HFFc6 (cell line): ENCODE data around the gene TXNRD2. TPM values are rescaled to one million over a fixed set of nuclear protein-coding genes. Genes with fewer than 3 reads are reported as not detected.

Experiments used
- DNase-seq: peaks from one replicate; pipeline ENCODE4 v3.0.0-alpha.2; 2018
- H3K27ac Mint-ChIP-seq: 2 replicates; pipeline ENCODE4 v1.8.0; 2020; ENCODE audit warnings: mild to moderate bottlenecking, mixed read lengths
- H3K27me3 Mint-ChIP-seq: 2 replicates; pipeline ENCODE4 v1.8.0; 2021; ENCODE audit warnings: mild to moderate bottlenecking, moderate library complexity, mixed read lengths; ENCODE audit not compliant: insufficient read depth
- H3K36me3 Mint-ChIP-seq: 2 replicates; pipeline ENCODE4 v1.8.0; 2021; ENCODE audit warnings: low read depth, mixed read lengths
- H3K4me1 Mint-ChIP-seq: 2 replicates; pipeline ENCODE4 v1.8.0; 2020; ENCODE audit warnings: low read depth, mixed read lengths
- H3K4me3 Mint-ChIP-seq: 2 replicates; pipeline ENCODE4 v1.8.0; 2020; ENCODE audit warnings: mild to moderate bottlenecking, moderate library complexity, mixed read lengths
- H3K9me3 Mint-ChIP-seq: 2 replicates; pipeline ENCODE4 v1.8.0; 2020; ENCODE audit warnings: mild to moderate bottlenecking, mixed read lengths
- total RNA-seq, 6 experiments: library from RNA; stranded (reverse); fragmentation: NEBNext Ultra II Directional; extraction: Animal tissue kit (Norgen Biotek cat#: 25700); gene quantifications; 2 replicates in 1 of 6; 3 replicates in 5 of 6; pipeline ENCODE4 v1.2.3, GENCODE V29; 2021
- TF ChIP-seq, protein P1 (sequence below): fragments of 200-600 bp; sonication (generic); IDR thresholded peaks from 2 replicates; pipeline ENCODE4 v1.5.0; 2021; ENCODE audit warnings: antibody characterized with exemption, mild to moderate bottlenecking

Gene TXNRD2
- total RNA-seq, 6 experiments from 2014 or later, result 24.8 to 30.6 (median 28.3) TPM

DNA sequence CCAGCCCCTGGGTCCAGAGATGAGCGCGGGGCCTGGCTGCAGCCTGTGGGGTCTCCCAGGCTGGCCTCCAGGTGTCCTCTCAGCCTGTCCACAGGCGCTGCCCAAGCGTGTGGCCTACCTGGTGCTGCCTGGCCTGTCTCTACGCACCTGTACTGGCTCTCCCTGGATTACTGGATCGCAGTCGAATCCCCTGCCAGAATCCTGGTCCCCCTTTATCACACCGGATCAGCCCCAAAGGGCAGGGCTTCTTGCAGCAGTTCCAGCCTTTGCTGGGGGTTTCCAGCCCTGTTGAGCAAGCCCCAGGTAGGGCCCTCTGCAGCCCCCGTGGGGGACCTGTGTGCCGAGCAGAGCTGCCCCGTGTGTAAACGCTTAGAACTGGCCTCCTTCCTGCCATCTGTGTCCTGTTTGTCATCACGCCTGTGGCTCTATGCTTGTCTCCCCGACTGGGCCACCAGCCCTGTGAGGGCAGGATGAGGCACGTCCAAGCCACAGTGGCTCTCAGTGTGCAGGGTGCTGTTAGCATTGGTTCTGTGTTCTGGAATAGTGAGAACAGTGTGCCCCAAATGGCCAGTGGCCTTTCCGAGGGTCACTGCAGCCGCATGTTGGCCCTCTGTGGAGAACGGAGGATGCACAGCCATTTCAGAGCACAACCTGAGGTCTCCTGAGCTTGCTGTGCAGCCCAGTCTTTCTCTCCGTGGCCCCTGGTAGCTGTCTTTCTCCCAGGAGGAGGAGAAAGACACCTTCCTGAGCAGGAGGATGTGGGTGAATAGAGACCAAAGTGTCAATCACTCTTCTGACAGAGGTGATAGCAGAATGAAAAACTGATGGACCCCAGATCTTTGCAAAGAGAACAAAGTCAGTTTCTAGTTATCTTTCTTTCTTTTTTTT is 13.9 kb upstream of the TXNRD2 start:
- DNase-seq, result no peak

DNA sequence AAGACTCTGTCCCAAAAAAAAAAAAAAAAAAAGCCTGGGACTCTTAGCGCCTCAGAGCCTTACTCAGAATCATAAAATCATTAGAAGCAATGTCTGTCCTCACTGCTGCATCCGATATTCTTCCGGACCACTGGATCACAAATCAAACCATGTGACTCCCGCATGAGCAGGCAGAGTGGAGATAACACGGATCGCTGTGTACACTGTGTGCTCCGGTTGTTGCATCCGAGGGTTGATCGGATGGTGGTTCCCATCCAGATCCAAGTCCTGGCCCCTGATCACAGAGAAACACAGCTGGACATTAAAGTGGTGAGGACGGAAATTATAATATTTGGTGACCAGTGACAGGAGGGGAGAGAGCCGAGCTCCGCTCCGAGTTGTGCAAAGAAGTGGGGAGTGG is 9.7 kb upstream of the TXNRD2 start:
- TF ChIP-seq, protein P1, sequence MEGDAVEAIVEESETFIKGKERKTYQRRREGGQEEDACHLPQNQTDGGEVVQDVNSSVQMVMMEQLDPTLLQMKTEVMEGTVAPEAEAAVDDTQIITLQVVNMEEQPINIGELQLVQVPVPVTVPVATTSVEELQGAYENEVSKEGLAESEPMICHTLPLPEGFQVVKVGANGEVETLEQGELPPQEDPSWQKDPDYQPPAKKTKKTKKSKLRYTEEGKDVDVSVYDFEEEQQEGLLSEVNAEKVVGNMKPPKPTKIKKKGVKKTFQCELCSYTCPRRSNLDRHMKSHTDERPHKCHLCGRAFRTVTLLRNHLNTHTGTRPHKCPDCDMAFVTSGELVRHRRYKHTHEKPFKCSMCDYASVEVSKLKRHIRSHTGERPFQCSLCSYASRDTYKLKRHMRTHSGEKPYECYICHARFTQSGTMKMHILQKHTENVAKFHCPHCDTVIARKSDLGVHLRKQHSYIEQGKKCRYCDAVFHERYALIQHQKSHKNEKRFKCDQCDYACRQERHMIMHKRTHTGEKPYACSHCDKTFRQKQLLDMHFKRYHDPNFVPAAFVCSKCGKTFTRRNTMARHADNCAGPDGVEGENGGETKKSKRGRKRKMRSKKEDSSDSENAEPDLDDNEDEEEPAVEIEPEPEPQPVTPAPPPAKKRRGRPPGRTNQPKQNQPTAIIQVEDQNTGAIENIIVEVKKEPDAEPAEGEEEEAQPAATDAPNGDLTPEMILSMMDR, result no peak
- no peaks in the 10 kb centered on the region for H3K9me3 Mint-ChIP-seq
- peaks cover 52% of the 10 kb centered on the region for H3K4me1 Mint-ChIP-seq
- peaks cover 14% of the 10 kb centered on the region for H3K36me3 Mint-ChIP-seq
- peaks cover 4% of the 10 kb centered on the region for H3K27me3 Mint-ChIP-seq
- H3K4me3 Mint-ChIP-seq, result no peak overlapping the region
- H3K27ac Mint-ChIP-seq, result peak overlapping the region; percentile 16
- DNase-seq, result no peak

More for the DNA sequence above, 13.9 kb upstream of the TXNRD2 start:
- Mint-ChIP-seq H3K36me3 (peaks cover 10% of the 10 kb centered on the region), H3K9me3 (no peaks in the 10 kb centered on the region), H3K27ac (no peak overlapping the region; the same call in 1 of the 2 replicates), H3K4me1 (peaks cover 19% of the 10 kb centered on the region), H3K4me3 (no peak overlapping the region), H3K27me3 (peaks cover 2% of the 10 kb centered on the region; the same call in 1 of the 2 replicates)
- TF ChIP-seq, protein P1, result no peak

DNA sequence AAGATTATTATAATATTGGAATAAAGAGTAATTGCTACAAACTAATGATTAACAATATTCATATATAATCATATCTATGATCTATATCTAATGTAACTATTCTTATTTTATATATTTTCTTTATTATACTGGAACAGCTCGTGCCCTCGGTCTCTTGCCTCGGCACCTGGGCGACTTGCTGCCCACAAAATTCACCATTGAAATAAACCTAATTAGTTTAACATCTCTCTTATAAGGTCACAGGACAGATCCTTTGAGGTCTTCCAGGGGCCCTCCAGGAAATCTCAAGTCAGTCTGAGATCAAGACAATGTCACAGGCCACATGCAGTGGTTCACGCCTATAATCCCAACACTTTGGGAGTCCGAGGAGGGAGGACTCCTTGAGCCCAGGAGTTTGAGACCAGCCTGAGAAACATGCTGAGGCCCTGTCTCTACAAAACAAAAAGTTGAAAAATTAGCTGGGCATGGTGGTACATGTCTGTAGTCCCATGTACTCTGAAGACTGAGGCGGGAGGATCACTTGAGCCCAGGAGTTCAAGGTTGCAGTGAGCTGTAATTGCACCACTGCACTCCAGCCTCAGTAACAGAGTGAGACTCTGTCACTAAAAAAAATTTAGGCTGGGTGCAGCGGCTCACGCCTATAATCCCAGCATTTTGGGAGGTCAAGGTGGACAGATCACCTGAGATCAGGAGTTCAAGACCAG is 6.6 kb upstream of the TXNRD2 start:
- Mint-ChIP-seq H3K4me3 (peak overlapping the region; percentile 13; the same call in 1 of the 2 replicates), H3K9me3 (no peaks in the 10 kb centered on the region), H3K27ac (peak overlapping the region; percentile 87), H3K27me3 (peaks cover 2% of the 10 kb centered on the region), H3K4me1 (peaks cover 67% of the 10 kb centered on the region), H3K36me3 (peaks cover 19% of the 10 kb centered on the region)
- DNase-seq, result no peak
- TF ChIP-seq, protein P1, result peak; percentile 30

DNA sequence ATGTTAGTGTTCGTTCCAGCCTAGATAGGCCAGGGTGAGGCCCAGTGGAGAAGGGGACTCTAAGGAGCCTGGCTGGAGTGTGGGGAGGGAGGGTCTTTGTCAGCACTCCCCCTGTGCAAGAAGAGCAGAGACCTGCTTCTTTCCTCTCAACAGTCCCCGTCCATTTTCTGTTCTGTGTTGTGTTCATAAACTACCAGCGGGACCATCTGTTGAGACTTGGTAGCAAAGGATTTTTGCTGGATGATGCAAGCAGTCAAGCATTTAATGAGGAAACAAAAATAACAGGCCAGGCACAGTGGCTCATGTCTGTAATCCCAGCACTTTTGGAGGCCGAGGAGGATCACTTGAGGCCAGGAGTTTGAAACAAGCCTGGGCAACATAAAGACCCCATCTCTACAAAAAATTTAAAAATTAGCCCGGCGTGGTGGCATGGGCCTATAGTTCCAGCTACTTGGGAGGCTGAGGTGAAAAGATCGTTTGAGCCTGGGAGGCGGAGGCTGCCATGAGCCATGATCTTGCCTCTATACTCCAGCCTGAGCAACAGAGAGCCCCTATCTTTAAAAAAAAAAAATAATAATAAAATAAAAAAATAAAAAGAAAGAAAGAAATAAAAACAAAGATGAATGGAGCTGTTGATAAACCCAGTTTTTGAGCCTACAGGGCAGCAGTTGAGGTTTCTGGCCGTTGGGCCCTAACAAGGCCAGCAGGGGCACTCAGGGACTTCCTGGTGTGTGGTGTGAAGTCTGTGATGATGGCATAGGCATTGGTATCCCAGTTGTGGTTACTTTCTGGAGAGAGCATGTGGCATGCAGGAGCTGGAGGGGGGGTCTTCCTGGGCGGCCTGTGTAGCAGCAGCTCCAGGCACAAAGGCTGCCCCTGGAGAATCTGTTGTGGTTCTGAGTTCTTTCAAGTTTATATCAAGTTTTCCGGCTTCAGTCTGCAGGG is 1.7 kb upstream of the TXNRD2 start:
- Mint-ChIP-seq H3K9me3 (no peaks in the 10 kb centered on the region), H3K4me3 (peak overlapping the region; percentile 94), H3K36me3 (peaks cover 11% of the 10 kb centered on the region), H3K27ac (peak overlapping the region; percentile 99), H3K27me3 (peaks cover 4% of the 10 kb centered on the region), H3K4me1 (peaks cover 74% of the 10 kb centered on the region)
- TF ChIP-seq, protein P1, result peak; percentile 53; the same call in 1 of the 2 replicates
- peak; percentile 82 for DNase-seq
